Measurements from ENCODE around the gene KDM2A.
"Not testable (repeated sequence)": the region's sequence is repeated elsewhere in the genome, so short reads cannot be mapped to it uniquely, and the experiment has no call there.

The KDM2A gene

GRCh38 chr11:67118181-67118766 lies 789 bp upstream of the KDM2A start:
- no peak for DNase-seq (ENCODE audit: low read depth)

GRCh38 chr11:67119585-67120391 lies 725 bp downstream of the KDM2A start:
- DNase-seq (ENCODE audit: low read depth): no peak

- DNase-seq (ENCODE audit: low read depth): no peak
These were observed 1.4 kb downstream of the KDM2A start for GRCh38 chr11:67120456-67120855.

GRCh38 chr11:67120881-67121710 lies 2.0 kb downstream of the KDM2A start:
- no peak for DNase-seq (ENCODE audit: low read depth)

- not testable (repeated sequence) for DNase-seq (ENCODE audit: low read depth)
These were observed 4.7 kb downstream of the KDM2A start for GRCh38 chr11:67123801-67124200.

GRCh38 chr11:67126243-67126642 lies 7.2 kb downstream of the KDM2A start:
- DNase-seq (ENCODE audit: low read depth): not testable (repeated sequence)

- no peak for DNase-seq (ENCODE audit: low read depth)
These were observed 7.9 kb downstream of the KDM2A start for GRCh38 chr11:67126986-67127385.

- not testable (repeated sequence) for DNase-seq (ENCODE audit: low read depth)
These were observed 11.8 kb downstream of the KDM2A start for GRCh38 chr11:67130861-67131260.

- DNase-seq (ENCODE audit: low read depth): no peak
These were observed 17.1 kb downstream of the KDM2A start for GRCh38 chr11:67136156-67136555.

GRCh38 chr11:67138922-67139321 lies 19.9 kb downstream of the KDM2A start:
- DNase-seq (ENCODE audit: low read depth): no peak

- DNase-seq (ENCODE audit: low read depth): no peak
These were observed 27.6 kb downstream of the KDM2A start for GRCh38 chr11:67146516-67147226.

- no peak for DNase-seq (ENCODE audit: low read depth)
These were observed 34.9 kb downstream of the KDM2A start for GRCh38 chr11:67153971-67154370.

- DNase-seq (ENCODE audit: low read depth): no peak
These were observed 35.7 kb downstream of the KDM2A start for GRCh38 chr11:67154726-67155125.

- DNase-seq (ENCODE audit: low read depth): no peak
These were observed 38.6 kb downstream of the KDM2A start for GRCh38 chr11:67157691-67158090.

GRCh38 chr11:67158221-67158620 lies 39.2 kb downstream of the KDM2A start:
- DNase-seq (ENCODE audit: low read depth): no peak

GRCh38 chr11:67160045-67160444 lies 41.0 kb downstream of the KDM2A start:
- DNase-seq (ENCODE audit: low read depth): no peak

GRCh38 chr11:67160872-67161783 lies 42.1 kb downstream of the KDM2A start:
- DNase-seq (ENCODE audit: low read depth): no peak

- DNase-seq (ENCODE audit: low read depth): no peak
These were observed 43.9 kb downstream of the KDM2A start for GRCh38 chr11:67163006-67163405.

- DNase-seq (ENCODE audit: low read depth): no peak
These were observed 46.6 kb downstream of the KDM2A start for GRCh38 chr11:67165623-67166022.

GRCh38 chr11:67167091-67167490 lies 48.0 kb downstream of the KDM2A start:
- no peak for DNase-seq (ENCODE audit: low read depth)

- no peak for DNase-seq (ENCODE audit: low read depth)
These were observed 48.7 kb downstream of the KDM2A start for GRCh38 chr11:67167719-67168118.

Data from HS-27A (cell line).